K562 (cell line): ENCODE data around the gene CELF4. TPM values are rescaled to one million over a fixed set of nuclear protein-coding genes. Genes with fewer than 3 reads are reported as not detected.

Experiments
- ATAC-seq: fragments of 200-7000 bp; cut with Tn5 transposase; 3 replicates; pipeline ENCODE4 v1.9.1; 2020; ENCODE audit warnings: moderate library complexity
- BruUV-seq: library from RNA; stranded (reverse); fragments of 400-500 nt; replicated peaks from 2 replicates; lab custom pipeline; 2021; lab: Mats Ljungman, UMichigan
- CTCF ChIA-PET: fragments of 300-600 bp; formaldehyde crosslinking; extraction: SDS; loops from one replicate; lab custom pipeline; 2021; ENCODE audit warnings: low intra/inter-chr PET ratio; lab: Yijun Ruan, JAX
- POLR2A ChIA-PET: fragments of 300-600, 350-650 bp; sonication (Branson Sonifier 250); formaldehyde crosslinking; extraction: SDS; loops from one replicate; lab custom pipeline; 2021; ENCODE audit warnings: antibody characterized with exemption, inconsistent platforms; lab: Yijun Ruan, JAX
- DNase-seq, 4 experiments: peaks; one replicate each; pipeline versions ENCODE4 v3.0.0 to v3.0.0-alpha.2; 2011 to 2018; ENCODE audit warnings: low spot score in 3 of 4, mixed read lengths in 3 of 4; ENCODE audit errors: extremely low read depth in 1 of 4
- FAIRE-seq: peaks from 2 replicates; lab custom pipeline; 2011; peaks lifted over from hg19 to GRCh38; lab: Jason Lieb, UNC
- H2AFZ ChIP-seq: 2 replicates; pipeline ENCODE4 v1.6.0; 2011; ENCODE audit warnings: low read depth, low read length, control low read depth, inconsistent platforms
- H3K27ac ChIP-seq: fragments of 200-600 bp; 3 replicates; pipeline ENCODE4 v1.8.0; 2011; ENCODE audit warnings: low read depth, mild to moderate bottlenecking, control low read depth, inconsistent platforms, low read length, moderate library complexity, mixed read lengths; ENCODE audit errors: extremely low read depth
- H3K27me3 ChIP-seq, 2 experiments: fragments of 300-600 bp in 1 of 2; 2 replicates in 1 of 2; 3 replicates in 1 of 2; pipeline versions ENCODE4 v1.6.0 to v1.8.0; 2011; ENCODE audit warnings: inconsistent platforms in 2 of 2, low read length in 2 of 2, mild to moderate bottlenecking in 1 of 2, mixed read lengths in 1 of 2, moderate library complexity in 1 of 2; ENCODE audit not compliant: control insufficient read depth in 2 of 2, insufficient read depth in 2 of 2
- H3K36me3 ChIP-seq: fragments of 300-600 bp; 3 replicates; pipeline ENCODE4 v1.8.0; 2011; ENCODE audit warnings: mild to moderate bottlenecking, low read length, inconsistent platforms; ENCODE audit not compliant: control insufficient read depth, insufficient read depth
- H3K4me1 ChIP-seq, 2 experiments: fragments of 200-600 bp in 1 of 2; replicated peaks in 1 of 2; 2 replicates in 1 of 2; 3 replicates in 1 of 2; pipeline versions ENCODE4 v1.5.1 to v1.8.0; 2011; ENCODE audit warnings: inconsistent platforms in 2 of 2, low read length in 2 of 2, mild to moderate bottlenecking in 1 of 2, mixed read lengths in 1 of 2, moderate library complexity in 1 of 2; ENCODE audit not compliant: control insufficient read depth in 2 of 2, insufficient read depth in 2 of 2
- H3K4me2 ChIP-seq: 2 replicates; pipeline ENCODE4 v1.6.1; 2011; ENCODE audit warnings: low read length, control low read depth, inconsistent platforms, mixed read lengths; ENCODE audit not compliant: insufficient read depth
- H3K4me3 ChIP-seq: fragments of 200-600 bp; sonication (generic), shearing (Covaris generic); 2 replicates; pipeline ENCODE4 v1.5.1; 2016; ENCODE audit warnings: control low read depth, inconsistent platforms
- H3K79me2 ChIP-seq: fragments of 200-600 bp; 3 replicates; pipeline ENCODE4 v1.8.0; 2011; ENCODE audit warnings: low read length, inconsistent platforms; ENCODE audit not compliant: control insufficient read depth, insufficient read depth
- H3K9ac ChIP-seq, 2 experiments: 2 replicates each; pipeline versions ENCODE4 v1.6.0 to v1.6.1; 2011; ENCODE audit warnings: low read depth in 2 of 2, low read length in 2 of 2, control low read depth in 1 of 2, inconsistent platforms in 1 of 2, mild to moderate bottlenecking in 1 of 2, mixed read lengths in 1 of 2; ENCODE audit not compliant: insufficient read depth in 1 of 2
- H3K9me1 ChIP-seq: one replicate; pipeline ENCODE4 v1.6.0; 2011; ENCODE audit warnings: inconsistent platforms, mild to moderate bottlenecking, low read length, moderate library complexity; ENCODE audit not compliant: control insufficient read depth, insufficient read depth
- H3K9me3 ChIP-seq: replicated peaks from 2 replicates; pipeline ENCODE4 v1.5.1; 2011; ENCODE audit warnings: low read depth, low read length, inconsistent platforms; ENCODE audit not compliant: control insufficient read depth, insufficient read depth
- H4K20me1 ChIP-seq: replicated peaks from 2 replicates; pipeline ENCODE4 v1.6.1; 2011; ENCODE audit warnings: low read length, inconsistent platforms, mixed read lengths; ENCODE audit not compliant: control insufficient read depth, insufficient read depth
- MAFF ChIP-seq: IDR thresholded peaks from 2 replicates; pipeline ENCODE4 v1.6.1; 2012; ENCODE audit warnings: low read length, improper control_type of control experiment
- NFYB ChIP-seq: IDR thresholded peaks from 2 replicates; pipeline ENCODE4 v1.6.1; 2011; ENCODE audit warnings: mild to moderate bottlenecking, moderate library complexity; ENCODE audit not compliant: insufficient read length; ENCODE audit errors: extremely low read depth
- POLR2AphosphoS2 ChIP-seq: IDR thresholded peaks from 2 replicates; pipeline ENCODE4 v1.6.1; 2012; ENCODE audit warnings: low read length, improper control_type of control experiment
- ZNF76 ChIP-seq: fragments of 250-450 bp; sonication (Bioruptor Pico); IDR thresholded peaks from 2 replicates; pipeline ENCODE4 v1.4.0; 2020; ENCODE audit warnings: mild to moderate bottlenecking, moderate library complexity, borderline replicate concordance
- WGBS: fragments of 100-300 bp; shearing (Covaris generic); methylation state at CpG from one replicate; pipeline ENCODE4 v1.1.6; 2016; ENCODE audit warnings: low coverage, mixed read lengths; ENCODE audit not compliant: insufficient coverage; ENCODE audit errors: missing lambda C conversion rate; 5-methylcytosine and 5-hydroxymethylcytosine counted together
- in situ Hi-C: fragments of 300-500 bp; cut with MboI; formaldehyde crosslinking; loops from 4 replicates; pipeline ENCODE4 v1.15.0; 2018; ENCODE audit warnings: inconsistent platforms, mixed read lengths
- intact Hi-C: fragments of 100-400 bp; cut with micrococcal nuclease; formaldehyde crosslinking; loops from 2 replicates; pipeline ENCODE4 v1.14.2; 2022
- polyA plus RNA-seq, 8 experiments: library from polyadenylated mRNA; depleted of rRNA in 4 of 8; stranded (reverse) in 5 of 8; unstranded in 3 of 8; fragments of >200 nt; fragmentation: Nextera tagmentation in 2 of 8; fragmentation: Illumina TruSeq in 1 of 8; extraction: Ambion mirVana in 2 of 8; extraction: Trizol in 1 of 8; gene quantifications; 2 replicates each; pipeline versions ENCODE4 v1.2.1 to v1.2.3, GENCODE V29; 2011 to 2014; ENCODE audit warnings: inconsistent platforms in 1 of 8, missing spikeins in 1 of 8
- total RNA-seq, 7 experiments: library from RNA; depleted of rRNA in 6 of 7; stranded (reverse); fragments of >200 nt in 6 of 7; fragmentation: Illumina TruSeq in 2 of 7; extraction: Trizol in 2 of 7; gene quantifications; 2 replicates each; pipeline versions ENCODE4 v1.2.1 to v1.2.3, GENCODE V29; 2011 to 2021; ENCODE audit warnings: low replicate concordance in 1 of 7

The CELF4 gene
- total and polyA plus RNA-seq, 9 of the 15 experiments (the other 6 are each of a cell fraction or from before 2014, with no cell fraction given), result 0.04 to 0.24 (median 0.07) TPM; not detected in 3

DNA sequence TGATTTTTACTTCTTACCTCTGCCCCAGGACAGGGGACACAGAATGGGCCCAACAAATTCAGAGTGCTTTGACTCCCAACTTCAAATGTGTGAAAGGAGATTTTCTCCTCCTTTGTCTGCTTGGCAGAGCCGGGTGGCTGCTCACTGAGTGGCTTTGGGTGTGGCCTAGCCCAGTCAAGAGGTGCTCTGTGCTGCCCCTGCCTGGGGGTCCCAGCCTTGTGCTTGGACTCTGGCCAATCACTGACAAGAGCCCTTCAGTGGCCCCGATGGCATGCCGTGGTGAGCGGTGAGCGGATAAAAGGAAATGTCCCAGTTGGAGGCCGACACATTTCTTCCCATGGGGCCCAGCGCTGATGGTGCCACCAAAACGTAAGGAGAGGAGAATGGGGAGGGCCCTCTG is 259.2 kb downstream of the CELF4 start:
- no TSS peak for BruUV-seq
- Histone ChIP-seq H3K4me2 (no peak overlapping the region), H4K20me1 (0 out of 2 replicates have a peak, but pooled peaks cover 7% of the 10 kb centered on the region), H3K79me2 (no peaks in the 10 kb centered on the region), H3K9ac (no peak overlapping the region; a peak in 1 of 4 replicates), H3K4me1 (no peaks in the 10 kb centered on the region; a peak in 1 of 5 replicates), H2AFZ (no peak overlapping the region), H3K27me3 (peaks cover 0 to 40% of the 10 kb centered on the region in 2 experiments; a peak in 3 of 5 replicates), H3K9me1 (peaks cover 3% of the 10 kb centered on the region), H3K36me3 (no peaks in the 10 kb centered on the region), H3K4me3 (no peak overlapping the region), H3K9me3 (no peaks in the 10 kb centered on the region), H3K27ac (no peak overlapping the region)
- CTCF ChIA-PET, result interaction anchor here (0.6 kb wide), 1 partner anchor 17 kb away, joined by 3 read pairs; no protein-coding TSS in a partner anchor
- TF ChIP-seq POLR2AphosphoS2, result no peak
- TF ChIP-seq MAFF, result no peak
- no peak for TF ChIP-seq NFYB
- POLR2A ChIA-PET, result no interaction called here
- DNase-seq (no peak), ATAC-seq (no peak), FAIRE-seq (no peak)
- in situ Hi-C loops, result no loop called here
- 2% methylated on average over 8 of the region's 8 CpGs for WGBS
- intact Hi-C loops, result no loop called here

DNA sequence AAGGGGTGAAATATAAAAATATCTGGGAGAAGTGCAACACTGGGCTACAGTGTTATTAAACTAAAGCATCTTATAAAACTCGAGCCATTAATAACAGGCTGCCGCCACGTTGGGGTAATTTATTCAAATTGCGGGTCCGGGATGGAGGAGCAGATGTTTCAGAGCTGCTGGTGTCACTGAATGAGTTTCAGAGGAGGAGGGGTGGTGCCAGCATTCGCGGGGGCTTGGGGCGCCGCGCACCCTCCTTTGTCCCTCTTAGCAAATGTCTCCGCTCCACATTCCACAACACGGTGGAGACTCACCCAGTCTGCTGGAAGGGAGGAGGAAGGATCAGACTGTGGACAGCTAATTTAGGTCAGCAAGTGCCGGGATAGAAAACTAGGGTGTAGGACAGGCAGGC is 260.5 kb downstream of the CELF4 start:
- TF ChIP-seq ZNF76 (CRISPR knock-in tag), result no peak
- CTCF ChIA-PET, result no interaction called here
- H3K9me3 ChIP-seq, result no peaks in the 10 kb centered on the region
- H3K27ac ChIP-seq, result no peak overlapping the region
- H3K36me3 ChIP-seq, result no peaks in the 10 kb centered on the region
- FAIRE-seq, result no peak
- H3K4me2 ChIP-seq, result no peak overlapping the region
- no peak for DNase-seq
- ATAC-seq, result no peak
- H3K9ac ChIP-seq, result no peak overlapping the region
- in situ Hi-C loops (no loop called here), intact Hi-C loops (no loop called here)
- no peaks in the 10 kb centered on the region for H3K79me2 ChIP-seq
- H2AFZ ChIP-seq, result no peak overlapping the region
- peaks cover 0 to 35% of the 10 kb centered on the region in 2 experiments; a peak in 3 of 5 replicates for H3K27me3 ChIP-seq
- 0 out of 2 replicates have a peak, but pooled peaks cover 7% of the 10 kb centered on the region for H4K20me1 ChIP-seq
- WGBS, result 3% methylated on average over 13 of the region's 13 CpGs
- BruUV-seq, result no TSS peak
- H3K9me1 ChIP-seq, result peaks cover 3% of the 10 kb centered on the region
- H3K4me3 ChIP-seq, result no peak overlapping the region
- POLR2A ChIA-PET, result interaction anchor here (0.6 kb wide), 1 partner anchor 317 kb away, joined by 4 read pairs; no protein-coding TSS in a partner anchor
- H3K4me1 ChIP-seq, result peaks cover under 1 to 4% of the 10 kb centered on the region in 2 experiments; a peak in 2 of 5 replicates
